Measurements from ENCODE around the gene C12orf75. TPM values are rescaled to one million over a fixed set of nuclear protein-coding genes. Genes with fewer than 3 reads are reported as not detected.

Gene C12orf75
- total RNA-seq, 4 donors from 2014 or later, result 8.5 to 56.3 (median 13.7) TPM

DNA sequence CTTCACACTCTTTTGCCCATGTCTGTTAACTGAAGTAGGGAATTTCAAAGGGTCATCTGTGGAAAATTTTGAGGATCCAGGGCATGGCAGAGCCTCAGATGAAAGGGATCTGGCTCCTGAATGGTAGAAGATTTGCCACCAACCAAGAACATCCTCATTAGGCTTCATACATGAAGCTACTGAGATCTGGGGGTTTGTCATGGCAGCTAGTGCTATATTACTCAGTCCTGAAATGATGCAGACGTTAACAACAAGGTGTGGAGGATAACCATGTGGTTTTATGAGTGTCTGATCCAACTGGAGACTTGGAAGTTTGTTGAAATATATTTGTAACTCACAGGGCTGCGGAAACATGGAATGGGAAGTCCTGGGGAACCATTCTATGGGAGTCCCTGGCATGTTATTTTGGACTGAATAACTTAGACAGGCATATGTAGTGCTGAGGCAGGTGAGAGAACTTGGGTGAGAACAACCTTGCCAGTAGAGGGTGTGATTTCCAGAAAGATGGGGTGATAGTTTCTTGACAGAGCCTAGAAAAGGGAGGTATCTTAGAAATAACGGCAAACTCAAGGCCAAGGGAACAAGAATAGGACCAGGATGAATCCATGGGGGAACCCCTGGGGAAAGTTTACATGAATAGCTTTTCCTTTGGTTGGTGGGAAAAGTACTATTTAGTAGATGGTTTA, 42.0 kb upstream of the C12orf75 start:
- 51 to 58% methylated on average over 3 of the region's 3 CpGs for WGBS, 2 donors

DNA sequence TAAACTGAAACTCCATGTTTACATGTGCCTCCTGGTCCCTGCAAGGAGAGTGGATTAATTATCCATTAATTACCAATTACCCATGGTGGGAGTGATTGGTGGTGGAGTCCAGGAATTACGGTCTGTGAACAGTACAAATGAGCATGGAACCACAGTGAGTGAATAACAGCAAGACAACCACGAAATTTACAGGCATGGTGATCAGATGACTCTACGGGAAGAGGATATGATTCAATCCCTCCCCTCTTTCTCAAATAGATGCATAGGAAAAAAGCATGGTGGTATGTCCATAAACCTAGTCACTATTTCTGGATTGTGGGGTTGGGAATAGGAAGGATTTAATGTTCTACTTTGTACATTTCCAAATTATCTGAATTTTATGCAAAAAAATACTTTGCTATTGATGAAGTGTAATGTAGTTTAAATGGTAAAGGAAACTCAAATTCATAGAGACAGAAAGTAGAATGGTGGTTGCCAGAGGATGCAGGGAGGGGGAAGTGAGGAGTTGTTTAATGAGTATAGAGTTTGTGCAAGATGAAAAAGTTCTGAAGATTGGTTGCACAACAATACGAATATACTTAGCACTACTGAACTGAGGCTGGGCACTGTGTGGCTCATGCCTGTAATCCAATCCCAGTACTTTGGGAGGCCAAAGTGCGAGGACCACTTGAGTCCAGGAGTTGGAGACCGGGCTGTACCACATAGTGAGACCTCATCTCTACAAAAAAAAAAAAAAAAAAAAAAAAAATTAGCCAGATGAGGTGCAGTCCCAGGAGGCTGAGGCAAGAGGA, 41.2 kb upstream of the C12orf75 start:
- DNase-seq, result no peak
- Histone ChIP-seq H3K4me1 (no peaks in the 10 kb centered on the region), H3K9me3 (no peaks in the 10 kb centered on the region), H3K36me3 (no peaks in the 10 kb centered on the region), H3K4me3 (no peak overlapping the region), H3K27ac (no peak overlapping the region), H3K27me3 (peaks cover 0 to 7% (median 0%) of the 10 kb centered on the region in 4 donors)
- TF ChIP-seq CTCF (IDR thresholded peaks at IDR 0.05), result no peak
- no peak for TF ChIP-seq POLR2A (IDR thresholded peaks at IDR 0.05)
- 78% methylated on average over 6 of the region's 6 CpGs for WGBS, 2 donors
- intact Hi-C loops (cut with DNase I), result no loop called here

More for the DNA sequence above, 42.0 kb upstream of the C12orf75 start:
- intact Hi-C loops (cut with DNase I), result no loop called here
- Histone ChIP-seq H3K9me3 (no peaks in the 10 kb centered on the region), H3K4me1 (no peaks in the 10 kb centered on the region), H3K27ac (no peak overlapping the region), H3K27me3 (peaks cover 0 to 7% (median 0%) of the 10 kb centered on the region in 4 donors), H3K36me3 (no peaks in the 10 kb centered on the region), H3K4me3 (no peak overlapping the region)
- no peak for DNase-seq
- peak in 1 of 6 experiments; percentile 29 for TF ChIP-seq CTCF (IDR thresholded peaks at IDR 0.05)
- no peak for TF ChIP-seq POLR2A (IDR thresholded peaks at IDR 0.05)

- WGBS, 2 donors, result 80 to 90% methylated on average over 2 of the region's 2 CpGs
- H3K9me3 ChIP-seq, result no peaks in the 10 kb centered on the region
- TF ChIP-seq CTCF (IDR thresholded peaks at IDR 0.05) (no peak), POLR2A (IDR thresholded peaks at IDR 0.05) (no peak)
- H3K4me1 ChIP-seq, result peaks cover 0 to 7% (median 0%) of the 10 kb centered on the region in 3 donors
- intact Hi-C loops (cut with DNase I), result no loop called here
- H3K27me3 ChIP-seq, result peaks cover 0 to 7% (median 0%) of the 10 kb centered on the region in 4 donors
- H3K4me3 ChIP-seq, result no peak overlapping the region
- no peak overlapping the region for H3K27ac ChIP-seq
- no peaks in the 10 kb centered on the region for H3K36me3 ChIP-seq
- no peak for DNase-seq
Measured at GRCh38 chr12:105291531-105291930, 39.0 kb upstream of the C12orf75 start.

DNA sequence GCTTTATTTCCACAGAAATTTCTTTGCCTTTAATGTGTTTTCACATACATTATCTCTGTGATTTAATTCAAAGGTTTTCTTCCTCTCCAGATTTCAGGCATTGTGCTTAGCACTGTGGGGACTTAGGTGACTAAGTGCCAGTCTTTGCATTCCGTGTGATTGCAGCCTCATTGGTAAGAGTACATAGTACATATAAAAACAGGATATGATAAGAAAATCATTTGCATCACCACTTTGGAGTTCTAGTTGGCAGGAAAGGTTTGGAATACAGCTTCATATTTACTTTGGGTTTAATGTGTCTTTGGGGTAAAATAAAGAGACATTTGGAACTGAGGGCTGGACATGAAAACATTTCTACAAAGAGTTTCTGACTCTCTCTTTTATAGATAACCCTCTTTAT, 37.8 kb upstream of the C12orf75 start:
- no peak overlapping the region for H3K4me3 ChIP-seq
- intact Hi-C loops (cut with DNase I), result no loop called here
- no peak overlapping the region for H3K27ac ChIP-seq
- 27 to 33% methylated on average over 1 of the region's 1 CpG for WGBS, 2 donors
- peaks cover 0 to 5% (median 0%) of the 10 kb centered on the region in 4 donors for H3K27me3 ChIP-seq
- peaks cover 0 to 13% (median 0%) of the 10 kb centered on the region in 3 donors for H3K4me1 ChIP-seq
- TF ChIP-seq POLR2A (IDR thresholded peaks at IDR 0.05) (no peak), CTCF (IDR thresholded peaks at IDR 0.05) (no peak)
- H3K9me3 ChIP-seq, result no peaks in the 10 kb centered on the region
- no peaks in the 10 kb centered on the region for H3K36me3 ChIP-seq
- no peak for DNase-seq

DNA sequence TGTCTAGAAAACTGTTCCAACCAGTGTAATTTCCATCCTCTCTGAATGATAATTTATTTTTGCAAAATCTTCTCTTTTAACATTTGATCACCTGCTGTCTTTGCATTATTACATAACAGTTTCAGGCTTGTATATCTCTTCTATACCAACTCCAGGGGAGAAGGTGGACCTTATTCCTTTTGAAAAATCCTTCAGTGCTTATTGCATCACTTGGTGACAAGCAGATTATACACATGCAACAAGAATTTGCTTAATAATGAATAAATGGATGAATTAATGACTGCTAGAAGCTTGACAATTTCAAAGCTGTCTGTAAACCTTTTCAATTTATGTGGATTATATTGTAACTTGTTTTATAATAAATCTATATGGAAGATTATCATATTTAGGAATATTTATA, 37.3 kb upstream of the C12orf75 start:
- Histone ChIP-seq H3K4me3 (no peak overlapping the region), H3K27ac (no peak overlapping the region), H3K4me1 (peaks cover 0 to 13% (median 0%) of the 10 kb centered on the region in 3 donors), H3K36me3 (no peaks in the 10 kb centered on the region), H3K27me3 (no peaks in the 10 kb centered on the region), H3K9me3 (peaks cover 0 to 5% (median 3%) of the 10 kb centered on the region in 3 donors)
- TF ChIP-seq POLR2A (IDR thresholded peaks at IDR 0.05) (no peak), CTCF (IDR thresholded peaks at IDR 0.05) (no peak)
- intact Hi-C loops (cut with DNase I), result no loop called here
- DNase-seq, result no peak
